DOHH2 (cell line): ENCODE measurements around the gene AP1S3.

ENCODE experiments used
- H3F3A ChIP-seq: fragments of 200-600 bp; sonication (generic), shearing (Covaris generic); 2 replicates; pipeline ENCODE4 v1.6.0; 2016; ENCODE audit warnings: antibody characterized with exemption, mild to moderate bottlenecking; ENCODE audit not compliant: control insufficient read depth, insufficient read depth
- H3K27ac ChIP-seq: fragments of 200-600 bp; sonication (generic); 2 replicates; pipeline ENCODE4 v1.5.1; 2014; ENCODE audit warnings: low read depth, mild to moderate bottlenecking, low read length, moderate library complexity
- H3K27me3 ChIP-seq: fragments of 200-600 bp; sonication (generic); 2 replicates; pipeline ENCODE4 v1.6.1; 2014; ENCODE audit warnings: mild to moderate bottlenecking, low read length, mixed read lengths; ENCODE audit not compliant: control insufficient read depth
- H3K36me3 ChIP-seq: fragments of 200-600 bp; sonication (generic); 2 replicates; pipeline ENCODE4 v1.6.1; 2014; ENCODE audit warnings: mild to moderate bottlenecking, low read length, moderate library complexity, mixed read lengths; ENCODE audit not compliant: control insufficient read depth
- H3K4me1 ChIP-seq: fragments of 200-600 bp; sonication (generic); 2 replicates; pipeline ENCODE4 v1.6.1; 2014; ENCODE audit warnings: mild to moderate bottlenecking, low read length, mixed read lengths; ENCODE audit not compliant: control insufficient read depth
- H3K4me2 ChIP-seq: fragments of 200-600 bp; sonication (generic); 2 replicates; pipeline ENCODE4 v1.6.0; 2014; ENCODE audit warnings: mild to moderate bottlenecking, low read length, moderate library complexity
- H3K4me3 ChIP-seq: fragments of 200-600 bp; sonication (generic); 2 replicates; pipeline ENCODE4 v1.5.1; 2014; ENCODE audit warnings: mild to moderate bottlenecking, low read length, mixed read lengths
- H3K79me2 ChIP-seq: fragments of 200-600 bp; sonication (generic); 2 replicates; pipeline ENCODE4 v1.6.1; 2014; ENCODE audit warnings: mild to moderate bottlenecking, low read length, mixed read lengths; ENCODE audit not compliant: control insufficient read depth
- H3K9me2 ChIP-seq: fragments of 200-600 bp; sonication (generic); replicated peaks from 2 replicates; pipeline ENCODE4 v1.6.1; 2014; ENCODE audit warnings: mild to moderate bottlenecking, low read length, mixed read lengths; ENCODE audit not compliant: control insufficient read depth
- H3K9me3 ChIP-seq: fragments of 200-600 bp; sonication (generic); 2 replicates; pipeline ENCODE4 v1.6.1; 2014; ENCODE audit warnings: antibody characterized with exemption, low read length, mixed read lengths; ENCODE audit not compliant: control insufficient read depth, insufficient read depth
- H4K20me1 ChIP-seq: fragments of 200-600 bp; sonication (generic); 2 replicates; pipeline ENCODE4 v1.6.0; 2014; ENCODE audit warnings: low read depth, mild to moderate bottlenecking, antibody characterized with exemption, low read length, moderate library complexity; ENCODE audit not compliant: control insufficient read depth, insufficient read depth
- CTCF ChIP-seq: fragments of 200-600 bp; sonication (generic); IDR thresholded peaks from one replicate; pipeline ENCODE4 v1.5.1; 2014; ENCODE audit warnings: antibody characterized with exemption, mild to moderate bottlenecking, low read depth, low read length; ENCODE audit not compliant: poor library complexity, severe bottlenecking
- EZH2phosphoT487 ChIP-seq: fragments of 200-600 bp; sonication (generic); IDR thresholded peaks from 2 replicates; pipeline ENCODE4 v1.6.1; 2017; ENCODE audit warnings: borderline replicate concordance, mild to moderate bottlenecking, antibody characterized with exemption, low read length, moderate library complexity, mixed read lengths

The AP1S3 gene

GRCh38 chr2:223736488-223736887 is 100.9 kb downstream of the AP1S3 start:
- Histone ChIP-seq H3K4me2 (no peak overlapping the region), H3K4me1 (no peaks in the 10 kb centered on the region), H3K27ac (no peak overlapping the region), H3K9me2 (no peaks in the 10 kb centered on the region), H3K36me3 (no peaks in the 10 kb centered on the region), H3K79me2 (no peaks in the 10 kb centered on the region), H3K9me3 (no peaks in the 10 kb centered on the region), H3K4me3 (no peak overlapping the region), H3F3A (no peaks in the 10 kb centered on the region), H4K20me1 (no peaks in the 10 kb centered on the region), H3K27me3 (no peaks in the 10 kb centered on the region)
- no peak for TF ChIP-seq CTCF
- no peak for TF ChIP-seq EZH2phosphoT487

- H3K4me2 ChIP-seq: no peak overlapping the region
- TF ChIP-seq CTCF (no peak), EZH2phosphoT487 (no peak)
- H3K9me2 ChIP-seq: no peaks in the 10 kb centered on the region
- H3K4me1 ChIP-seq: no peaks in the 10 kb centered on the region
- no peaks in the 10 kb centered on the region for H3K36me3 ChIP-seq
- no peaks in the 10 kb centered on the region for H3F3A ChIP-seq
- no peak overlapping the region for H3K27ac ChIP-seq
- no peaks in the 10 kb centered on the region for H3K9me3 ChIP-seq
- H3K4me3 ChIP-seq: no peak overlapping the region
- H4K20me1 ChIP-seq: no peaks in the 10 kb centered on the region
- H3K27me3 ChIP-seq: no peaks in the 10 kb centered on the region
- H3K79me2 ChIP-seq: no peaks in the 10 kb centered on the region
Observed at GRCh38 chr2:223735659-223736244, 101.6 kb downstream of the AP1S3 start.

- H3K79me2 ChIP-seq: no peaks in the 10 kb centered on the region
- TF ChIP-seq CTCF: no peak
- H4K20me1 ChIP-seq: no peaks in the 10 kb centered on the region
- no peaks in the 10 kb centered on the region for H3K4me1 ChIP-seq
- H3K4me3 ChIP-seq: no peak overlapping the region
- no peaks in the 10 kb centered on the region for H3F3A ChIP-seq
- no peaks in the 10 kb centered on the region for H3K27me3 ChIP-seq
- H3K36me3 ChIP-seq: no peaks in the 10 kb centered on the region
- no peaks in the 10 kb centered on the region for H3K9me3 ChIP-seq
- no peak overlapping the region for H3K27ac ChIP-seq
- no peak overlapping the region for H3K4me2 ChIP-seq
- H3K9me2 ChIP-seq: no peaks in the 10 kb centered on the region
Observed at GRCh38 chr2:223735035-223735640, 102.2 kb downstream of the AP1S3 start.
